NCI-H2029 (cell line): ENCODE results near the gene CKAP5.
A peak's percentile ranks its signal among the peaks of the same experiment; 100 is the strongest.

Experiments
- DNase-seq: peaks from one replicate; lab custom pipeline; 2025; lab: John Stamatoyannopoulos, UW

CKAP5 gene

GRCh38 chr11:46845740-46846509 lies at the start of gene CKAP5:
CKAP5 (minus strand) TSS chr11:46846280; CDS start chr11:46821231, 25,049 bp downstream.
- DNase-seq = peak; percentile 89

- peak; percentile 71 for DNase-seq
These were observed 49.7 kb upstream of the CKAP5 start for GRCh38 chr11:46895821-46896220.

- DNase-seq = peak; percentile 49
These were observed 48.9 kb upstream of the CKAP5 start for GRCh38 chr11:46894961-46895360.

- peak; percentile 67 for DNase-seq
These were observed 48.4 kb upstream of the CKAP5 start for GRCh38 chr11:46894506-46894905.

- no peak for DNase-seq
These were observed 46.8 kb upstream of the CKAP5 start for GRCh38 chr11:46892838-46893237.

GRCh38 chr11:46892109-46892508 lies 46.0 kb upstream of the CKAP5 start:
- DNase-seq = no peak

GRCh38 chr11:46890665-46891064 lies 44.6 kb upstream of the CKAP5 start:
- DNase-seq = no peak

GRCh38 chr11:46889689-46890475 lies 43.8 kb upstream of the CKAP5 start:
- peak; percentile 52 for DNase-seq

- no peak for DNase-seq
These were observed 43.2 kb upstream of the CKAP5 start for GRCh38 chr11:46889251-46889650.

GRCh38 chr11:46888636-46889035 lies 42.6 kb upstream of the CKAP5 start:
- DNase-seq = no peak

- DNase-seq = no peak
These were observed 40.1 kb upstream of the CKAP5 start for GRCh38 chr11:46886211-46886610.

- DNase-seq = no peak
These were observed 33.0 kb upstream of the CKAP5 start for GRCh38 chr11:46879056-46879585.

- no peak for DNase-seq
These were observed 31.5 kb upstream of the CKAP5 start for GRCh38 chr11:46877580-46877979.

GRCh38 chr11:46876471-46876870 lies 30.4 kb upstream of the CKAP5 start:
- no peak for DNase-seq

GRCh38 chr11:46874586-46874985 lies 28.5 kb upstream of the CKAP5 start:
- no peak for DNase-seq

- DNase-seq = no peak
These were observed 22.8 kb upstream of the CKAP5 start for GRCh38 chr11:46868912-46869311.

GRCh38 chr11:46865340-46865739 lies 19.3 kb upstream of the CKAP5 start:
- no peak for DNase-seq

- no peak for DNase-seq
These were observed 14.1 kb upstream of the CKAP5 start for GRCh38 chr11:46860218-46860617.

GRCh38 chr11:46858920-46859546 lies 13.0 kb upstream of the CKAP5 start:
- no peak for DNase-seq

GRCh38 chr11:46857666-46858065 lies 11.6 kb upstream of the CKAP5 start:
- no peak for DNase-seq

GRCh38 chr11:46856605-46857343 lies 10.7 kb upstream of the CKAP5 start:
- DNase-seq = no peak

GRCh38 chr11:46855863-46856262 lies 9.8 kb upstream of the CKAP5 start:
- DNase-seq = no peak
